Measurements from ENCODE around the gene IL1RAPL2. TPM values are rescaled to one million over a fixed set of nuclear protein-coding genes. Genes with fewer than 3 reads are reported as not detected.

IL1RAPL2 gene
- total RNA-seq, 1 experiment from 2014 or later: not detected

GRCh38 chrX:105006996-105007395 is 441.0 kb downstream of the IL1RAPL2 start:
- no peak for DNase-seq (ENCODE audit: low read depth, low spot score)
- intact Hi-C loops (cut with micrococcal nuclease; ENCODE audit: unreplicated experiment): no loop called here
- Histone ChIP-seq H3K4me3 (ENCODE audit: low read depth in 2 of 2, low read length in 2 of 2) (no peak overlapping the region), H3K36me3 (ENCODE audit: control insufficient read depth, insufficient read depth, low read length) (no peaks in the 10 kb centered on the region), H3K9me3 (ENCODE audit: control insufficient read depth, insufficient read depth, low read depth, low read length) (no peaks in the 10 kb centered on the region), H3K4me1 (ENCODE audit: control insufficient read depth, insufficient read depth, low read length) (no peaks in the 10 kb centered on the region), H3K27me3 (ENCODE audit: control insufficient read depth, insufficient read depth, low read length) (no peaks in the 10 kb centered on the region), H3K27ac (ENCODE audit: low read length) (no peak overlapping the region)
- ChIA-PET POLR2A (no interaction called here), CTCF (no interaction called here)
- ATAC-seq: no peak
- no TSS peak for BruUV-seq (replicated peaks)
- in situ Hi-C loops (cut with HindIII; ENCODE audit: low pct_unique_long_range_greater_than_20kb, low sequenced_read_pairs): no loop called here
- TF ChIP-seq SIN3A (IDR thresholded peaks at IDR 0.05; ENCODE audit: borderline replicate concordance, insufficient read depth, low read depth, low read length) (no peak), CTCF (IDR thresholded peaks at IDR 0.05) (no peak), POLR2AphosphoS5 (IDR thresholded peaks at IDR 0.05; ENCODE audit: low read depth, low read length) (no peak), TCF7L2 (IDR thresholded peaks at IDR 0.05; ENCODE audit: low read depth, low read length) (no peak), REST (IDR thresholded peaks at IDR 0.05; ENCODE audit: insufficient read depth in 1 of 2, low read depth in 2 of 2, low read length in 1 of 2) (no peak)

- no peak for DNase-seq (ENCODE audit: low read depth, low spot score)
- POLR2A ChIA-PET: no interaction called here
- no peak for TF ChIP-seq TCF7L2 (IDR thresholded peaks at IDR 0.05; ENCODE audit: low read depth, low read length)
- TF ChIP-seq SIN3A (IDR thresholded peaks at IDR 0.05; ENCODE audit: borderline replicate concordance, insufficient read depth, low read depth, low read length): no peak
- no peak for TF ChIP-seq CTCF (IDR thresholded peaks at IDR 0.05)
- TF ChIP-seq POLR2AphosphoS5 (IDR thresholded peaks at IDR 0.05; ENCODE audit: low read depth, low read length): no peak
- no peak for TF ChIP-seq REST (IDR thresholded peaks at IDR 0.05; ENCODE audit: insufficient read depth in 1 of 2, low read depth in 2 of 2, low read length in 1 of 2)
- H3K36me3 ChIP-seq (ENCODE audit: control insufficient read depth, insufficient read depth, low read length): no peaks in the 10 kb centered on the region
- no peak for ATAC-seq
- no peak overlapping the region for H3K27ac ChIP-seq (ENCODE audit: low read length)
- no peak overlapping the region for H3K4me3 ChIP-seq (ENCODE audit: low read depth in 2 of 2, low read length in 2 of 2)
- CTCF ChIA-PET: no interaction called here
- intact Hi-C loops (cut with micrococcal nuclease; ENCODE audit: unreplicated experiment) (no loop called here), in situ Hi-C loops (cut with HindIII; ENCODE audit: low pct_unique_long_range_greater_than_20kb, low sequenced_read_pairs) (no loop called here)
- H3K4me1 ChIP-seq (ENCODE audit: control insufficient read depth, insufficient read depth, low read length): no peaks in the 10 kb centered on the region
- no peaks in the 10 kb centered on the region for H3K9me3 ChIP-seq (ENCODE audit: control insufficient read depth, insufficient read depth, low read depth, low read length)
- no peaks in the 10 kb centered on the region for H3K27me3 ChIP-seq (ENCODE audit: control insufficient read depth, insufficient read depth, low read length)
- no TSS peak for BruUV-seq (replicated peaks)
These were observed 447.7 kb downstream of the IL1RAPL2 start for GRCh38 chrX:105013719-105014118.
